ENCODE data around the gene NET1.
"Not testable (repeated sequence)": the region's sequence is repeated elsewhere in the genome, so short reads cannot be mapped to it uniquely, and the experiment has no call there.

DNA sequence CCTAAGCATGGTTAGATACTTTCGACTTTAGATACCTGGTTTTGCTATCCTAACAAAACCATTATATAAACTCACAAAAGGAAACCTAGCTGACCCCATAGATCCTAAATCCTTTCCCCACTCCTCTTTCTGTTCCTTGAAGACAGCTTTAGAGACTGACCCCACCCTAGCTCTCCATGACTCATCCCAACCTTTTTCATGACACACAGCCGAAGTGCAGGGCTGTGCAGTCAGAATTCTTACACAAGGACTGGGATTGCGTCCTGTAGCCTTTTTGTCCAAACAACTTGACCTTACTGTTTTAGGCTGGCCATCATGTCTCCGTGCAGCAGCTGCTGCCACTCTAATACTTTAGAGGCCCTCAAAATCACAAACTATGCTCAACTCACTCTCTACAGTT lies 62.3 kb downstream of the NET1 start:
- TF ChIP-seq CTCF (IDR thresholded peaks at IDR 0.05; ENCODE audit: poor library complexity); EZH2phosphoT487 (IDR thresholded peaks at IDR 0.05; ENCODE audit: low read depth, severe bottlenecking, unreplicated experiment); EZH2 (IDR thresholded peaks at IDR 0.05; ENCODE audit: borderline replicate concordance): not testable (repeated sequence)
